ENCODE measurements around the gene WNT9A.

The WNT9A gene

GRCh38 chr1:227907439-227908015 is 40.2 kb downstream of the WNT9A start:
- DNase-seq, result no peak

DNA sequence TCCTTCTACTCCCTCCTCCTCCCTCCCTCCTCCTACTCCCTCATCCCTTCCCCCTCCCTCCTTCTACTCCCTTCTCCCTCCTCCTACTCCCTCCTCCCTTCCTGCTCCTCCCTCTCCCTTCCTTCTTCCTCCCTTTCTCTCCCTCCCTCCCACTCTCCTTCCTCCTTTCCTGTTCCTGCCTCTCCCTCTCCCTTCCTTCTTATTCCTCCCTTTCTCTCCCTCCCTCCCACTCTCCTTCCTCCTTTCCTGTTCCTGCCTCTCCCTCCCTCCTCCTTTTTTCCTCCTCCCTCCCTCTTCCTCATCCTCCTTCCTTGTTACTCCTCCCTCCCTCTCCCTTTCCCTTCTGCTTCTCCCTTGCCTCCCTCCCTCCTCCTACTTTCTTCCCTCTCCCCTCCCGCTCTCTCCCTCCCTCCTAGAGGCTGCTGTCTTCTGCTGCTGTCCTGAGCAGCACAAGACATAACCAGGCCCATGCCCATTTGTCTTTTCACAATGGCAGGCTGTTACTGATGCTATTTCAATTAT is 41.1 kb downstream of the WNT9A start:
- no peak for DNase-seq

- no peak for DNase-seq
Observed at GRCh38 chr1:227905573-227906487, 41.9 kb downstream of the WNT9A start.

GRCh38 chr1:227904541-227905335 is 43.0 kb downstream of the WNT9A start:
- no peak for DNase-seq

DNA sequence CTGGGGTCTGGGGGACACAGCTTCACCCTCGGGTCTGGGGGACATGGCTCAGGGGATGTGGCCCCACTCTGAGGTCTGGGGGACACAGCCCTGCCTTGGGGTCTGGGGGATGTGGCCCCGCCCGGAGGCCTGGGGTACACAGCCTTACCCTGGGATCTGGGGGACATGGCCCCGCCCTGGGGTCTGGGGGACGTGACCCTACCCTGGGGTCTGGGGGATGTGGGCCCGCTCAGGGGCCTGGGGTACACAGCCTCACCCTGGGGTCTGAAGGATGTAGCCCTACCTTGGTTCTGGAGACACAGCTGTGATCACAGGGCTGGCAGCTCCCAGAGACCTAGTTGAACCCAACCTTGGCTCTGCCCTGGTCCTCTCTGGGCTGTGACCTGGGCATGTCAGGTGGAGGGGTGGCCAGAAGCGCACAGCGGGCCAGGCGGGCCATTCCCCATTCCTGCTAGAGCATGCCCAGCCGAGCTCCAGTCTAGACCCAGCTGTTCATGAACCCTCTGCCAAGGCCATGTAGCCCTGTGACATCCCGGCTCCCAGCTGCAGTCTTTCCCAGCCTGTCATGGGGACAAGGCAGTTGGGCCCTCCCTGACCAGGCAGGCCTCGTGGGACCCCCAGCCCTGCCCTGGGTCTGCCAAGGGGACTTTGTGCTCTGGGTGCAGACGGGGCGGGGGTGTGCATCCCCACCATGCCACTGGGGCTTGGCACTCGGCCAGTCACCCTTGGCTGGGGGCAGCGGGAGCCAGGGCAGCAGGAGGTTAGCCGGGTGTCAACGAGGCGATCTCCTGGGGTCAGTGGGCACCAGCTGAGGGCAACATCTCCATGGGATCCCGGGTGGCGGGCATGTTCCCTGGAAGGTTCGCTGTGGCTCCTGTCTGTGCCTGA is 43.9 kb downstream of the WNT9A start:
- DNase-seq, result no peak

DNA sequence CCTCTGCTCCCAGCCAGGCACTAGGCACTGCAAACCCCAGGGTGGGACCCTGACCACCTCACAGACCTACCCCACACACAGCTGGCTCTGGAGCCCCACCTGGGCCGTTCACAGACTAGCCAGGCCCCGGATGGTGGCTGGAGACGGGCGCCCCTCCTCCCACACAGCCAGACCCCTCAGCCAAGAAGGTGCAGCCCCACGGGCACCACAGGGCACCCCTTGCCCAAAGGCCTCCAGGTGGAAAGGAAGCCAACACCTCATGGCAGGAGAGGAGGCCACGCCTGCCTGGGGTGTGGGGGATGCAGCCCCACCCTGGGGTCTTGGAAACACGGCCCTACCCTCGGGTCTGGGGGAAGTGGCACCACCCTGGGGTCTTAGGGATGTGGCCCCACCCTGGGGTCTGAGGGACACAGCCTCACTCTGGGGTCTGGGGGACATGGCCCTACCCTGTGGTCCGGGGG is 44.6 kb downstream of the WNT9A start:
- no peak for DNase-seq

DNA sequence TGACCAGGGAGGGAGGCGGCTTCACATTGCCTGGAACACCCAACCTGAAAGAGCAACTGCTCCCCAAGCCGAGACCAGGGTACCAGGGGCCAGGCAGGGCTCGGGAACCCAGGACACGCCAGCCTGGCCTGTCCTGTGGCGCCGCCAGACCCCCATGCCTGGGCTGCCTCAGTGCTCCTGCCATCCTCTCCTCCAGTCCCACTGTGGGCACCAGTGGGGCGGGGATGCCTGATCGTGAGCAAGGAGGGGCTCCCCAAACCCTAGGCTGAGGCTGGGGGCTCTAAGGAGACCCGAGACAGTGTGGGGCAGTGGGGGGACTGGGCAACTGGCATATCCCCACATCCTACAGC is 45.1 kb downstream of the WNT9A start:
- no peak for DNase-seq

GRCh38 chr1:227901906-227902640 is 45.7 kb downstream of the WNT9A start:
- no peak for DNase-seq

- DNase-seq, result no peak
Observed at GRCh38 chr1:227901239-227901905, 46.4 kb downstream of the WNT9A start.

GRCh38 chr1:227900571-227901051 is 47.1 kb downstream of the WNT9A start:
- DNase-seq, result no peak

- DNase-seq, result no peak
Observed at GRCh38 chr1:227899820-227900449, 47.8 kb downstream of the WNT9A start.

- DNase-seq, result no peak
Observed at GRCh38 chr1:227899141-227899819, 48.5 kb downstream of the WNT9A start.

DNA sequence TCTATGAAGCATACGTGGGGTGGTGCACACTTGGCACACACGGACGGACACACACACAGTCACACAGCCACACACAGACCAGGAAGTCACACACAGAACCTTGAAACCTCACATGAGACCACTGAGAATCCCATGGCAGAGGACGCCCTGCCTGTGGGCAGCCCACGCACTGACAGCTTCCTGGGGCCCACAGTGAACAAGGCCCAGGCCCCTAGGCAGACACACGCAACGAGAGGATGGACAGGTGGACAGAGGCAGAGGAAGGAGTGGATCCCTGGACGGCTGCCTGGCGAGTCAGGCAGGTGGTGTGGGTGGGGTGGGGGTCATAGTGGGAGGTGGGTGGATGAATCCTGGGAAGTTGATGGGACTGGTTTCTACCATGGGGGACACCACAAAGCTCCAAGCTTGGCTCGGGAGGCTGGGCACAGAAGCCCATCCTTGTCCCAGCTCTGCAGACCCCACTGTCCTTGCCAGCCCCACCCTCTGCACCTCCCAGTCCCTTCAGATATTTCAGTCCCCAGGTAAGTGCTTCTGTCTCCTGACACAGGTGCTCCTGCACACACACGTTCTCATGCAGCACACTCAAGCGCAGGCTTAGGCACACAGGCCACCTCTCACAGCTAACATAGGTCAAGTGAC is 49.1 kb downstream of the WNT9A start:
- no peak for DNase-seq

- DNase-seq, result no peak
Observed at GRCh38 chr1:227897704-227898438, 49.9 kb downstream of the WNT9A start.

- DNase-seq, result no peak
Observed at GRCh38 chr1:227896710-227897655, 50.7 kb downstream of the WNT9A start.

- DNase-seq, result no peak
Observed at GRCh38 chr1:227895828-227896685, 51.7 kb downstream of the WNT9A start.
